ENCODE data around the gene CCDC122. TPM values are rescaled to one million over a fixed set of nuclear protein-coding genes. Genes with fewer than 3 reads are reported as not detected.

CCDC122 gene
- total and polyA plus RNA-seq, 7 donors: 0.15 to 1.6 (median 0.91) TPM

GRCh38 chr13:43852923-43853404, 26.6 kb downstream of the CCDC122 start:
- TF ChIP-seq CTCF (IDR thresholded peaks at IDR 0.05): no peak
- H3K4me3 ChIP-seq: no peak overlapping the region
- H3K4me1 ChIP-seq: no peaks in the 10 kb centered on the region
- no peaks in the 10 kb centered on the region for H3K36me3 ChIP-seq (ENCODE audit: insufficient read depth in 1 of 2, low read depth in 1 of 2)
- no peak overlapping the region for H3K27ac ChIP-seq
- H3K9me3 ChIP-seq: peaks cover 27% of the 10 kb centered on the region
- no peak for DNase-seq
- peaks cover 0 to 3% (median 0%) of the 10 kb centered on the region in 3 donors for H3K27me3 ChIP-seq (ENCODE audit: insufficient read depth in 3 of 3, low read length in 2 of 3)
- intact Hi-C loops (cut with DNase I): no loop called here
- ATAC-seq: no peak
- 97 to 100% (median 100%) methylated on average over 1 of the region's 1 CpG for WGBS, 3 donors

GRCh38 chr13:43850873-43851272, 28.7 kb downstream of the CCDC122 start:
- no peak for DNase-seq
- Histone ChIP-seq H3K27ac (no peak overlapping the region), H3K36me3 (ENCODE audit: insufficient read depth in 1 of 2, low read depth in 1 of 2) (no peaks in the 10 kb centered on the region), H3K4me1 (no peaks in the 10 kb centered on the region), H3K4me3 (no peak overlapping the region), H3K27me3 (ENCODE audit: insufficient read depth in 3 of 3, low read length in 2 of 3) (peaks cover 0 to 3% (median 0%) of the 10 kb centered on the region in 3 donors), H3K9me3 (peaks cover 27% of the 10 kb centered on the region)
- ATAC-seq: no peak
- no peak for TF ChIP-seq CTCF (IDR thresholded peaks at IDR 0.05)
- intact Hi-C loops (cut with DNase I): no loop called here
- WGBS, 3 donors: 95 to 97% (median 97%) methylated on average over 1 of the region's 1 CpG

- 86 to 95% (median 87%) methylated on average over 1 of the region's 1 CpG for WGBS, 3 donors
- no peaks in the 10 kb centered on the region for H3K4me1 ChIP-seq
- no peak for DNase-seq
Observed at GRCh38 chr13:43848001-43848649, 31.4 kb downstream of the CCDC122 start.

GRCh38 chr13:43846496-43847158, 32.9 kb downstream of the CCDC122 start:
- peaks cover 0 to 3% (median 0%) of the 10 kb centered on the region in 3 donors for H3K27me3 ChIP-seq (ENCODE audit: insufficient read depth in 3 of 3, low read length in 2 of 3)
- WGBS, 3 donors: 75 to 82% (median 76%) methylated on average over 3 of the region's 3 CpGs
- H3K4me1 ChIP-seq: no peaks in the 10 kb centered on the region
- H3K9me3 ChIP-seq: peaks cover 8% of the 10 kb centered on the region
- TF ChIP-seq CTCF (IDR thresholded peaks at IDR 0.05): no peak
- DNase-seq (no peak), ATAC-seq (no peak)
- no peak overlapping the region for H3K4me3 ChIP-seq
- H3K27ac ChIP-seq: no peak overlapping the region
- no peaks in the 10 kb centered on the region for H3K36me3 ChIP-seq (ENCODE audit: insufficient read depth in 1 of 2, low read depth in 1 of 2)
- intact Hi-C loops (cut with DNase I): no loop called here

More at GRCh38 chr13:43848001-43848649, 31.4 kb downstream of the CCDC122 start:
- Histone ChIP-seq H3K36me3 (ENCODE audit: insufficient read depth in 1 of 2, low read depth in 1 of 2) (no peaks in the 10 kb centered on the region), H3K4me3 (no peak overlapping the region), H3K27ac (no peak overlapping the region), H3K9me3 (peaks cover 20% of the 10 kb centered on the region), H3K27me3 (ENCODE audit: insufficient read depth in 3 of 3, low read length in 2 of 3) (peaks cover 0 to 3% (median 0%) of the 10 kb centered on the region in 3 donors)
- intact Hi-C loops (cut with DNase I): no loop called here
- no peak for ATAC-seq
- TF ChIP-seq CTCF (IDR thresholded peaks at IDR 0.05): no peak
